Keratinocyte (primary cell): ENCODE results near the gene VSIR. TPM values are rescaled to one million over a fixed set of nuclear protein-coding genes. Genes with fewer than 3 reads are reported as not detected.

ENCODE experiments used
- DNase-seq: peaks from one replicate; pipeline ENCODE4 v3.0.0-alpha.2; 2011; ENCODE audit warnings: low read depth, missing footprints, low spot score
- FAIRE-seq: peaks from 2 replicates; lab custom pipeline; 2011; peaks lifted over from hg19 to GRCh38; lab: Jason Lieb, UNC
- H2AFZ ChIP-seq: 2 replicates; pipeline ENCODE4 v1.6.0; 2012; ENCODE audit warnings: low read length, control low read depth, inconsistent platforms; ENCODE audit not compliant: control insufficient read depth
- H3K27ac ChIP-seq: 2 replicates; pipeline ENCODE4 v1.5.1; 2011; ENCODE audit warnings: low read length; ENCODE audit not compliant: control insufficient read depth, insufficient read depth
- H3K27me3 ChIP-seq: 3 replicates; pipeline ENCODE4 v1.6.0; 2011; ENCODE audit warnings: low read length; ENCODE audit not compliant: control insufficient read depth, insufficient read depth; ENCODE audit errors: extremely low read depth
- H3K36me3 ChIP-seq, 2 experiments: 2 replicates in 1 of 2; 3 replicates in 1 of 2; pipeline ENCODE4 v1.5.1; 2011; ENCODE audit warnings: low read length in 2 of 2, mild to moderate bottlenecking in 1 of 2; ENCODE audit not compliant: control insufficient read depth in 2 of 2, insufficient read depth in 2 of 2; ENCODE audit errors: extremely low read depth in 1 of 2
- H3K4me1 ChIP-seq: 3 replicates; pipeline ENCODE4 v1.5.1; 2011; ENCODE audit warnings: low read length; ENCODE audit not compliant: control insufficient read depth, insufficient read depth; ENCODE audit errors: extremely low read depth
- H3K4me2 ChIP-seq: 3 replicates; pipeline ENCODE4 v1.6.0; 2011; ENCODE audit warnings: low read depth, low read length; ENCODE audit not compliant: control insufficient read depth, insufficient read depth; ENCODE audit errors: extremely low read depth
- H3K4me3 ChIP-seq, 3 experiments: fragments of 200-600 bp in 1 of 3; sonication (generic) in 1 of 3; 2 replicates in 2 of 3; 3 replicates in 1 of 3; pipeline ENCODE4 v1.5.1; 2011 to 2016; ENCODE audit warnings: low read length in 3 of 3, mild to moderate bottlenecking in 3 of 3, control low read depth in 2 of 3, inconsistent platforms in 1 of 3, low read depth in 1 of 3, mixed read lengths in 1 of 3, mixed run types in 1 of 3, moderate library complexity in 1 of 3; ENCODE audit not compliant: control insufficient read depth in 2 of 3, insufficient read depth in 2 of 3; ENCODE audit errors: extremely low read depth in 1 of 3
- H3K79me2 ChIP-seq: 2 replicates; pipeline ENCODE4 v1.6.0; 2012; ENCODE audit warnings: low read length; ENCODE audit not compliant: control insufficient read depth, insufficient read depth
- H3K9ac ChIP-seq: 3 replicates; pipeline ENCODE4 v1.6.0; 2011; ENCODE audit warnings: low read length; ENCODE audit not compliant: control insufficient read depth, insufficient read depth; ENCODE audit errors: extremely low read depth
- H3K9me1 ChIP-seq: 3 replicates; pipeline ENCODE4 v1.6.0; 2011; ENCODE audit warnings: low read length; ENCODE audit not compliant: control insufficient read depth, insufficient read depth; ENCODE audit errors: extremely low read depth
- H3K9me3 ChIP-seq: 2 replicates; pipeline ENCODE4 v1.5.1; 2012; ENCODE audit warnings: low read depth, low read length; ENCODE audit not compliant: control insufficient read depth
- H4K20me1 ChIP-seq: 3 replicates; pipeline ENCODE4 v1.6.0; 2011; ENCODE audit warnings: low read length; ENCODE audit not compliant: control insufficient read depth, insufficient read depth; ENCODE audit errors: extremely low read depth
- EZH2 ChIP-seq: IDR thresholded peaks from one replicate; pipeline ENCODE4 v1.6.1; 2012; ENCODE audit warnings: inconsistent platforms, mild to moderate bottlenecking, low read length, moderate library complexity
- dilution Hi-C: fragments of 300-500 bp; cut with MboI; formaldehyde crosslinking; loops from one replicate; pipeline ENCODE4 v1.7.0; 2020; ENCODE audit warnings: low sequenced_read_pairs; ENCODE audit not compliant: extremely low pct_ligation_motif_present
- polyA plus RNA-seq, 5 experiments: library from polyadenylated mRNA; depleted of rRNA in 3 of 5; stranded (reverse) in 3 of 5; stranded (forward) in 1 of 5; unstranded in 1 of 5; fragments of >200 nt; gene quantifications; 1 replicate in 1 of 5; 2 replicates in 3 of 5; 3 replicates in 1 of 5; pipeline versions ENCODE4 v1.2.1 to v1.2.3, GENCODE V29; 2011 to 2012; ENCODE audit warnings: missing spikeins in 2 of 5, low read depth in 1 of 5, low replicate concordance in 1 of 5
- TF ChIP-seq, protein P1 (sequence below), 3 experiments: IDR thresholded peaks in 1 of 3; conservative IDR thresholded peaks in 1 of 3; optimal IDR thresholded peaks in 1 of 3; 2 replicates in 2 of 3; 3 replicates in 1 of 3; pipeline versions ENCODE3 to v1.5.1; 2011; ENCODE audit warnings: low read length in 3 of 3, mild to moderate bottlenecking in 3 of 3, moderate library complexity in 2 of 3, control low read depth in 1 of 3, inconsistent platforms in 1 of 3; ENCODE audit not compliant: insufficient read depth in 2 of 3; ENCODE audit errors: extremely low read depth in 1 of 3

Gene VSIR
- polyA plus RNA-seq, 1 donor (not counting 4 experiments of a cell fraction or from before 2014, with no cell fraction given): 8.1 TPM

- no peaks in the 10 kb centered on the region for H3K36me3 ChIP-seq
- no peaks in the 10 kb centered on the region for H4K20me1 ChIP-seq
- H3K4me2 ChIP-seq: peak overlapping the region; percentile 14
- H3K4me1 ChIP-seq: peaks cover 17% of the 10 kb centered on the region
- H3K4me3 ChIP-seq: no peak overlapping the region
- DNase-seq (no peak), FAIRE-seq (no peak)
- TF ChIP-seq EZH2: no peak
- TF ChIP-seq, protein P1, sequence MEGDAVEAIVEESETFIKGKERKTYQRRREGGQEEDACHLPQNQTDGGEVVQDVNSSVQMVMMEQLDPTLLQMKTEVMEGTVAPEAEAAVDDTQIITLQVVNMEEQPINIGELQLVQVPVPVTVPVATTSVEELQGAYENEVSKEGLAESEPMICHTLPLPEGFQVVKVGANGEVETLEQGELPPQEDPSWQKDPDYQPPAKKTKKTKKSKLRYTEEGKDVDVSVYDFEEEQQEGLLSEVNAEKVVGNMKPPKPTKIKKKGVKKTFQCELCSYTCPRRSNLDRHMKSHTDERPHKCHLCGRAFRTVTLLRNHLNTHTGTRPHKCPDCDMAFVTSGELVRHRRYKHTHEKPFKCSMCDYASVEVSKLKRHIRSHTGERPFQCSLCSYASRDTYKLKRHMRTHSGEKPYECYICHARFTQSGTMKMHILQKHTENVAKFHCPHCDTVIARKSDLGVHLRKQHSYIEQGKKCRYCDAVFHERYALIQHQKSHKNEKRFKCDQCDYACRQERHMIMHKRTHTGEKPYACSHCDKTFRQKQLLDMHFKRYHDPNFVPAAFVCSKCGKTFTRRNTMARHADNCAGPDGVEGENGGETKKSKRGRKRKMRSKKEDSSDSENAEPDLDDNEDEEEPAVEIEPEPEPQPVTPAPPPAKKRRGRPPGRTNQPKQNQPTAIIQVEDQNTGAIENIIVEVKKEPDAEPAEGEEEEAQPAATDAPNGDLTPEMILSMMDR (optimal IDR thresholded peaks at IDR 0.05 in 1 of 3, IDR thresholded peaks at IDR 0.05 in 1 of 3, conservative IDR thresholded peaks at IDR 0.05 in 1 of 3; ENCODE audit: extremely low read depth in 1 of 3, insufficient read depth in 2 of 3, low read length in 3 of 3): no peak
- no peaks in the 10 kb centered on the region for H3K79me2 ChIP-seq
- no peaks in the 10 kb centered on the region for H3K27me3 ChIP-seq
- no peaks in the 10 kb centered on the region for H3K9me1 ChIP-seq
- H3K9me3 ChIP-seq: no peaks in the 10 kb centered on the region
- dilution Hi-C loops: no loop called here
- no peak overlapping the region for H3K27ac ChIP-seq
- peak overlapping the region; percentile 72 for H2AFZ ChIP-seq
- no peak overlapping the region for H3K9ac ChIP-seq
Observed at GRCh38 chr10:71714592-71714991, 58.7 kb downstream of the VSIR start.

GRCh38 chr10:71714031-71714410 is 59.3 kb downstream of the VSIR start:
- Histone ChIP-seq H3K27me3 (no peaks in the 10 kb centered on the region), H3K27ac (peak overlapping the region; percentile 69), H3K79me2 (no peaks in the 10 kb centered on the region), H3K9me3 (no peaks in the 10 kb centered on the region), H3K4me1 (peaks cover 17% of the 10 kb centered on the region), H3K4me3 (peak overlapping the region in 2 of 3 experiments; percentile 14 to 37), H3K9ac (peak overlapping the region; percentile 64), H3K9me1 (no peaks in the 10 kb centered on the region), H3K4me2 (peak overlapping the region; percentile 62), H2AFZ (peak overlapping the region; percentile 72), H3K36me3 (no peaks in the 10 kb centered on the region), H4K20me1 (no peaks in the 10 kb centered on the region)
- dilution Hi-C loops: no loop called here
- DNase-seq: no peak
- FAIRE-seq: peak; percentile 17
- TF ChIP-seq, protein P1 (optimal IDR thresholded peaks at IDR 0.05 in 1 of 3, IDR thresholded peaks at IDR 0.05 in 1 of 3, conservative IDR thresholded peaks at IDR 0.05 in 1 of 3; ENCODE audit: extremely low read depth in 1 of 3, insufficient read depth in 2 of 3, low read length in 3 of 3): no peak
- TF ChIP-seq EZH2: no peak
